D721Med (cell line): Measurements from ENCODE around the gene CGB7.

Experiments
- DNase-seq: peaks from one replicate; pipeline ENCODE4 v3.0.0; 2011; ENCODE audit warnings: low spot score; ENCODE audit not compliant: insufficient read length
- FAIRE-seq: peaks from 2 replicates; lab custom pipeline; 2011; peaks lifted over from hg19 to GRCh38; lab: Jason Lieb, UNC
- CTCF ChIP-seq: IDR thresholded peaks from 2 replicates; pipeline ENCODE4 v1.5.1; 2012; ENCODE audit warnings: mild to moderate bottlenecking, control low read depth; ENCODE audit not compliant: insufficient read depth; ENCODE audit errors: missing control alignments

The CGB7 gene

GRCh38 chr19:49014123-49014869, 43.3 kb downstream of the CGB7 start:
- no peak for DNase-seq
- FAIRE-seq: no peak

GRCh38 chr19:49011194-49011593, 46.4 kb downstream of the CGB7 start:
- TF ChIP-seq CTCF: no peak
- DNase-seq (no peak), FAIRE-seq (no peak)

More at GRCh38 chr19:49014123-49014869, 43.3 kb downstream of the CGB7 start:
- no peak for TF ChIP-seq CTCF

- FAIRE-seq (no peak), DNase-seq (no peak)
- no peak for TF ChIP-seq CTCF
These were observed 47.1 kb downstream of the CGB7 start for GRCh38 chr19:49010453-49010852.

- FAIRE-seq: no peak
- no peak for TF ChIP-seq CTCF
- DNase-seq: no peak
These were observed 47.7 kb downstream of the CGB7 start for GRCh38 chr19:49009828-49010227.

GRCh38 chr19:49006905-49007304, 50.6 kb downstream of the CGB7 start:
- no peak for FAIRE-seq
- no peak for DNase-seq
- TF ChIP-seq CTCF: no peak

- DNase-seq: no peak
- no peak for FAIRE-seq
- no peak for TF ChIP-seq CTCF
These were observed 52.5 kb downstream of the CGB7 start for GRCh38 chr19:49004964-49005614.
